T-cell (primary cell): ENCODE measurements around the gene MAL. TPM values are rescaled to one million over a fixed set of nuclear protein-coding genes. Genes with fewer than 3 reads are reported as not detected.
"Not testable (repeated sequence)": the region's sequence is repeated elsewhere in the genome, so short reads cannot be mapped to it uniquely, and the experiment has no call there.

ENCODE experiments used
- ATAC-seq, 4 experiments: fragments of 200-7000 bp in 3 of 4; fragments of 150-1000 bp in 1 of 4; cut with Tn5 transposase; replicated peaks in 1 of 4; 1 replicate in 3 of 4; 2 replicates in 1 of 4; pipeline ENCODE4 v1.10.0; 2021; ENCODE audit warnings: moderate library complexity in 3 of 4, mild to moderate bottlenecking in 2 of 4, moderate number of reproducible peaks in 1 of 4
- CTCF ChIA-PET, 2 donors: fragments of 300-600 bp; sonication (Branson Sonifier 250); formaldehyde crosslinking; loops; one replicate each; lab custom pipeline; 2022; ENCODE audit warnings: antibody characterized with exemption in 2 of 2; lab: Charles Lee
- POLR2A ChIA-PET, 2 donors: fragments of 300-600 bp; sonication (Branson Sonifier 250); formaldehyde crosslinking; loops; one replicate each; lab custom pipeline; 2022; ENCODE audit warnings: antibody characterized with exemption in 2 of 2; lab: Charles Lee
- DNase-seq, 35 experiments: peaks; one replicate each; pipeline versions ENCODE4 v3.0.0 to v3.0.0-alpha.2; 2013 to 2023
- H3K27ac ChIP-seq: one replicate; pipeline ENCODE4 v1.5.1; 2013; ENCODE audit warnings: low read length
- H3K27me3 ChIP-seq, 2 experiments: replicated peaks in 1 of 2; 1 replicate in 1 of 2; 2 replicates in 1 of 2; pipeline versions ENCODE4 v1.6.1 to v1.7.0; 2013; ENCODE audit warnings: low read length in 1 of 2, mixed read lengths in 1 of 2; ENCODE audit not compliant: control insufficient read depth in 2 of 2, insufficient read depth in 2 of 2; ENCODE audit errors: extremely low read depth in 1 of 2
- H3K36me3 ChIP-seq, 2 donors: 1 replicate in 1 of 2; 2 replicates in 1 of 2; pipeline versions ENCODE4 v1.6.1 to v1.7.0; 2013; ENCODE audit warnings: low read length in 1 of 2; ENCODE audit not compliant: control insufficient read depth in 2 of 2, insufficient read depth in 1 of 2; ENCODE audit errors: extremely low read depth in 1 of 2
- H3K4me1 ChIP-seq, 2 experiments: 1 replicate in 1 of 2; 2 replicates in 1 of 2; pipeline versions ENCODE4 v1.6.1 to v1.7.0; 2013; ENCODE audit warnings: low read length in 2 of 2, mixed read lengths in 1 of 2; ENCODE audit not compliant: insufficient read depth in 2 of 2, control insufficient read depth in 1 of 2; ENCODE audit errors: extremely low read depth in 1 of 2
- H3K4me3 ChIP-seq, 2 donors: 1 replicate in 1 of 2; 2 replicates in 1 of 2; pipeline versions ENCODE4 v1.5.1 to v1.7.0; 2013; ENCODE audit warnings: mild to moderate bottlenecking in 2 of 2, low read length in 1 of 2, moderate library complexity in 1 of 2; ENCODE audit not compliant: control insufficient read depth in 1 of 2; ENCODE audit errors: extremely low read depth in 1 of 2
- H3K9me3 ChIP-seq: 2 replicates; pipeline ENCODE4 v1.7.0; 2013
- H3K27ac Mint-ChIP-seq, 2 donors: one replicate each; pipeline ENCODE4 v1.8.0; 2020 to 2021; ENCODE audit warnings: mild to moderate bottlenecking in 2 of 2, mixed read lengths in 2 of 2
- H3K27me3 Mint-ChIP-seq, 2 donors: one replicate each; pipeline ENCODE4 v1.8.0; 2021 to 2022; ENCODE audit warnings: mixed read lengths in 2 of 2
- H3K36me3 Mint-ChIP-seq: one replicate; pipeline ENCODE4 v1.8.0; 2021; ENCODE audit warnings: mixed read lengths
- H3K4me1 Mint-ChIP-seq, 3 donors: one replicate each; pipeline ENCODE4 v1.8.0; 2020 to 2022; ENCODE audit warnings: mixed read lengths in 3 of 3, mild to moderate bottlenecking in 1 of 3
- H3K4me3 Mint-ChIP-seq, 3 donors: one replicate each; pipeline ENCODE4 v1.8.0; 2020 to 2022; ENCODE audit warnings: mild to moderate bottlenecking in 3 of 3, mixed read lengths in 3 of 3, moderate library complexity in 3 of 3
- H3K9me3 Mint-ChIP-seq, 3 donors: one replicate each; pipeline ENCODE4 v1.8.0; 2020 to 2022; ENCODE audit warnings: mixed read lengths in 3 of 3
- WGBS: methylation state at CpG from one replicate; pipeline ENCODE4 v1.1.5; 2013; ENCODE audit warnings: missing lambda C conversion rate; ENCODE audit not compliant: insufficient coverage; 5-methylcytosine and 5-hydroxymethylcytosine counted together
- total RNA-seq, 35 experiments: library from RNA in 6 of 35; stranded (reverse) in 6 of 35; fragments of 120-200 nt in 1 of 35; gene quantifications; one replicate each; pipeline versions ENCODE4 v1.2.1 to v1.2.4 and lab custom pipeline; 2013 to 2026

MAL gene
- total RNA-seq, 5 donors from 2014 or later (not counting 1 experiment from before 2014, with no cell fraction given): 129 to 179 (median 150) TPM

- Mint-ChIP-seq H3K27ac (peak overlapping the region; percentile 73 to 77), H3K9me3 (peaks cover 0 to 20% (median 4%) of the 10 kb centered on the region in 3 donors), H3K4me1 (peaks cover 89 to 94% (median 90%) of the 10 kb centered on the region in 3 donors), H3K36me3 (peaks cover 24% of the 10 kb centered on the region)
- Histone ChIP-seq H3K27ac (peak overlapping the region; percentile 31), H3K4me1 (peaks cover 4 to 53% of the 10 kb centered on the region in 2 experiments)
- ATAC-seq, H3K4me3 Mint-ChIP-seq, CTCF ChIA-PET, H3K36me3 ChIP-seq, H3K27me3 Mint-ChIP-seq, DNase-seq, H3K4me3 ChIP-seq, H3K9me3 ChIP-seq, H3K27me3 ChIP-seq, POLR2A ChIA-PET: not testable (repeated sequence)
- 85% methylated on average over 3 of the region's 3 CpGs for whole genome bisulfite sequencing
These were observed 12.5 kb downstream of the MAL start for GRCh38 chr2:95037841-95038585.

- Mint-ChIP-seq H3K4me3 (peak overlapping the region in 1 of 3 donors; percentile 5), H3K27me3 (no peaks in the 10 kb centered on the region), H3K4me1 (peaks cover 89 to 95% (median 93%) of the 10 kb centered on the region in 3 donors), H3K27ac (peak overlapping the region; percentile 73 to 77), H3K9me3 (peaks cover 0 to 20% (median 4%) of the 10 kb centered on the region in 3 donors), H3K36me3 (peaks cover 24% of the 10 kb centered on the region)
- ATAC-seq: no peak
- 92% methylated on average over 3 of the region's 4 CpGs for WGBS
- CTCF ChIA-PET: no interaction called here
- Histone ChIP-seq H3K36me3 (peaks cover 4 to 10% of the 10 kb centered on the region in 2 donors), H3K4me1 (peaks cover 6 to 53% of the 10 kb centered on the region in 2 experiments), H3K27me3 (peaks cover 0 to 4% of the 10 kb centered on the region in 2 experiments), H3K9me3 (no peaks in the 10 kb centered on the region), H3K27ac (peak overlapping the region; percentile 31), H3K4me3 (no peak overlapping the region)
- no peak for DNase-seq
- POLR2A ChIA-PET: no interaction called here
These were observed 13.3 kb downstream of the MAL start for GRCh38 chr2:95038635-95039298.

- Mint-ChIP-seq H3K27me3 (no peaks in the 10 kb centered on the region), H3K4me1 (peaks cover 85 to 95% (median 93%) of the 10 kb centered on the region in 3 donors), H3K9me3 (peaks cover 0 to 20% (median 4%) of the 10 kb centered on the region in 3 donors), H3K36me3 (peaks cover 28% of the 10 kb centered on the region), H3K4me3 (no peak overlapping the region), H3K27ac (peak overlapping the region; percentile 73 to 77)
- no peak for DNase-seq
- Histone ChIP-seq H3K27ac (peak overlapping the region; percentile 15), H3K4me1 (peaks cover 4 to 47% of the 10 kb centered on the region in 2 experiments), H3K36me3 (peaks cover 2 to 5% of the 10 kb centered on the region in 2 donors), H3K4me3 (no peak overlapping the region), H3K27me3 (peaks cover 0 to 6% of the 10 kb centered on the region in 2 experiments), H3K9me3 (no peaks in the 10 kb centered on the region)
- 60% methylated on average over 1 of the region's 1 CpG for WGBS
- ATAC-seq: no peak
- CTCF ChIA-PET: no interaction called here
- POLR2A ChIA-PET: no interaction called here
These were observed 13.9 kb downstream of the MAL start for GRCh38 chr2:95039363-95039762.

- H3K4me3 Mint-ChIP-seq: no peak overlapping the region
- POLR2A ChIA-PET: no interaction called here
- WGBS: 81% methylated on average over 6 of the region's 6 CpGs
These were observed 14.5 kb downstream of the MAL start for GRCh38 chr2:95039978-95040377.

GRCh38 chr2:95040426-95040825 is 14.9 kb downstream of the MAL start:
- H3K27ac Mint-ChIP-seq: peak overlapping the region; percentile 39 to 73
- peak in 1 of 4 experiments; percentile 23 for ATAC-seq
- Histone ChIP-seq H3K27ac (no peak overlapping the region), H3K36me3 (peaks cover 5 to 9% of the 10 kb centered on the region in 2 donors), H3K4me3 (no peak overlapping the region), H3K27me3 (peaks cover 0 to 6% of the 10 kb centered on the region in 2 experiments), H3K4me1 (peaks cover 4 to 37% of the 10 kb centered on the region in 2 experiments), H3K9me3 (no peaks in the 10 kb centered on the region)
- CTCF ChIA-PET: interaction anchor here (1.0 to 1.2 kb wide), 2 partner anchors 17 to 39 kb away, joined by 3 to 4 read pairs; no protein-coding TSS in a partner anchor
- 86% methylated on average over 5 of the region's 6 CpGs for WGBS
- H3K9me3 Mint-ChIP-seq: peaks cover 0 to 20% (median 4%) of the 10 kb centered on the region in 3 donors
- no peak for DNase-seq
- POLR2A ChIA-PET: no interaction called here
- no peak overlapping the region for H3K4me3 Mint-ChIP-seq
- H3K27me3 Mint-ChIP-seq: no peaks in the 10 kb centered on the region
- peaks cover 28% of the 10 kb centered on the region for H3K36me3 Mint-ChIP-seq
- H3K4me1 Mint-ChIP-seq: peaks cover 81 to 93% (median 91%) of the 10 kb centered on the region in 3 donors

More at GRCh38 chr2:95039978-95040377, 14.5 kb downstream of the MAL start:
- H3K27me3 Mint-ChIP-seq: no peaks in the 10 kb centered on the region
- Histone ChIP-seq H3K27me3 (peaks cover 0 to 6% of the 10 kb centered on the region in 2 experiments), H3K36me3 (peaks cover 5 to 8% of the 10 kb centered on the region in 2 donors), H3K27ac (no peak overlapping the region), H3K4me1 (peaks cover 4 to 41% of the 10 kb centered on the region in 2 experiments), H3K4me3 (no peak overlapping the region), H3K9me3 (no peaks in the 10 kb centered on the region)
- ATAC-seq (peak in 3 of 4 experiments; percentile 25 to 41 (median 37)), DNase-seq (no peak)
- H3K9me3 Mint-ChIP-seq: peaks cover 0 to 20% (median 4%) of the 10 kb centered on the region in 3 donors
- H3K4me1 Mint-ChIP-seq: peaks cover 80 to 94% (median 91%) of the 10 kb centered on the region in 3 donors
- CTCF ChIA-PET: interaction anchor here in 1 of 2 donors (1.0 kb wide), 1 partner anchor 16 kb away, joined by 4 read pairs; no protein-coding TSS in a partner anchor
- H3K36me3 Mint-ChIP-seq: peaks cover 28% of the 10 kb centered on the region
- peak overlapping the region; percentile 39 to 73 for H3K27ac Mint-ChIP-seq
